Measurements from ENCODE around the gene FCN3. TPM values are rescaled to one million over a fixed set of nuclear protein-coding genes. Genes with fewer than 3 reads are reported as not detected.
A peak's percentile ranks its signal among the peaks of the same experiment; 100 is the strongest.

The FCN3 gene
- total RNA-seq, 3 donors from 2014 or later (not counting 1 experiment from before 2014, with no cell fraction given): not detected

DNA sequence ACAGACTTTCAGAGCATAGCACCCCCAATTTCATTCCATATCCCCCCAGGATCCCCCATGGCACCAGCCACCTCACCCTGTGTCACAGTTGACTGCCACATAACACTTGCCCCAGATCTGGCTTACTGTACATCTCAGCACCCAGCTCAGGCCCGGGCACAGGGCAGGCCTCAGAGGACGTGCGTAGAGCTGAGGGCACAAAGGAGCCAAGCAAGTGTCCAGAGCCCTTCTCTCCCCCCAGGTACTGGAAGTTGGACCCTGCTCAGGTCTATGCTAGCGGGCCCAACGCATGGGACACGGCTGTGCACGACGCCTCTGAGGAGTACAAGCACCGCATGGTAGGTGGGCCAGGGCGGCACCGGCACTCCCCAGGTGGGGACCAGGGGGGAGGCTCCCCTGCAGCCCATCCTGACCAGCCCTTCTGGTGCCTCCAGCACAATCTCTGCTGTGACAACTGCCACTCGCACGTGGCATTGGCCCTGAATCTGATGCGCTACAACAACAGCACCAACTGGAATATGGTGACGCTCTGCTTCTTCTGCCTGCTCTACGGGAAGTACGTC is 40.8 kb downstream of the FCN3 start:
- no peaks in the 10 kb centered on the region for H3K27me3 Mint-ChIP-seq (ENCODE audit: low read depth in 2 of 2)
- 96% methylated on average over 17 of the region's 17 CpGs for WGBS (ENCODE audit: insufficient coverage)
- no peaks in the 10 kb centered on the region for H3K9me3 ChIP-seq (ENCODE audit: control insufficient read depth, insufficient read depth, low read length)
- no peak for TF ChIP-seq CTCF (IDR thresholded peaks at IDR 0.05)
- H3K27ac ChIP-seq (ENCODE audit: low read length): no peak overlapping the region
- peaks cover 21% of the 10 kb centered on the region for H3K4me1 ChIP-seq (ENCODE audit: control insufficient read depth, insufficient read depth, low read length)
- peak overlapping the region in 1 of 2 donors; percentile 69 for H3K27ac Mint-ChIP-seq
- H3K9me3 Mint-ChIP-seq: no peaks in the 10 kb centered on the region
- no peak for DNase-seq
- H3K36me3 Mint-ChIP-seq: no peaks in the 10 kb centered on the region
- no peak overlapping the region for H3K4me3 Mint-ChIP-seq
- H3K27me3 ChIP-seq (ENCODE audit: control insufficient read depth, insufficient read depth, low read length): no peaks in the 10 kb centered on the region
- H3K4me1 Mint-ChIP-seq: peaks cover 23 to 33% of the 10 kb centered on the region in 2 donors
- ATAC-seq: no peak
- H3K36me3 ChIP-seq (ENCODE audit: control insufficient read depth, insufficient read depth, low read length): peaks cover 54% of the 10 kb centered on the region
- intact Hi-C loops (cut with micrococcal nuclease): loop anchor here (2.0 kb wide), 1 partner anchor 61 kb away; no protein-coding TSS in a partner anchor
- no peak overlapping the region for H3K4me3 ChIP-seq (ENCODE audit: low read length)

GRCh38 chr1:27332536-27333281 is 41.9 kb downstream of the FCN3 start:
- Mint-ChIP-seq H3K36me3 (no peaks in the 10 kb centered on the region), H3K27ac (peak overlapping the region; percentile 69 to 78), H3K27me3 (ENCODE audit: low read depth in 2 of 2) (no peaks in the 10 kb centered on the region), H3K4me1 (peaks cover 33 to 42% of the 10 kb centered on the region in 2 donors), H3K4me3 (peak overlapping the region; percentile 35), H3K9me3 (no peaks in the 10 kb centered on the region)
- Histone ChIP-seq H3K4me3 (ENCODE audit: low read length) (no peak overlapping the region), H3K9me3 (ENCODE audit: control insufficient read depth, insufficient read depth, low read length) (no peaks in the 10 kb centered on the region), H3K36me3 (ENCODE audit: control insufficient read depth, insufficient read depth, low read length) (peaks cover 61% of the 10 kb centered on the region), H3K27me3 (ENCODE audit: control insufficient read depth, insufficient read depth, low read length) (no peaks in the 10 kb centered on the region), H3K4me1 (ENCODE audit: control insufficient read depth, insufficient read depth, low read length) (peaks cover 21% of the 10 kb centered on the region), H3K27ac (ENCODE audit: low read length) (no peak overlapping the region)
- 66% methylated on average over 11 of the region's 11 CpGs for WGBS (ENCODE audit: insufficient coverage)
- peak; percentile 89 for TF ChIP-seq CTCF (IDR thresholded peaks at IDR 0.05)
- peak; percentile 65 to 82 for DNase-seq
- intact Hi-C loops (cut with micrococcal nuclease): loop anchor here (2.0 kb wide), 1 partner anchor 62 kb away; no protein-coding TSS in a partner anchor
- peak; percentile 82 to 96 (median 92) for ATAC-seq

DNA sequence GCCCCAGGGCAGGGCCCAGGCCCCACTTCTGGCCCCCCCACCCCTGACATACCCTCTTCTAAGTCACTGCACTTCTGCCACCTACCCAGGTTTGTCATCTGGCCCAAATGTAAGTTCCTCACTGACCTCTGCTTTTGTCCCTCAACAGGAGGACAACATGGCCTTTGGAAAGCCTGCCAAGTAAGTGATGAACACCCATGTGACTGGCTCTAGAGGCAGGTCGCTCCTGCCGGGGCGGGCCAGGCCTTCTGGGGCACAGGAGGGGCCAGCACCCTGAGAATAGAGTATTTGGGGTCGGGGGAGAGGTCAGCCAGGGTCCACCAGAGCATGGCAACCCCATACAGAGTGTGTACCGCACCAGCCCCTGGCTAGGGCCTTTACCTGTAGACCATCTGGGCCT is 42.7 kb downstream of the FCN3 start:
- no peak overlapping the region for H3K27ac ChIP-seq (ENCODE audit: low read length)
- H3K36me3 ChIP-seq (ENCODE audit: control insufficient read depth, insufficient read depth, low read length): peaks cover 63% of the 10 kb centered on the region
- 95% methylated on average over 5 of the region's 5 CpGs for WGBS (ENCODE audit: insufficient coverage)
- peaks cover 21% of the 10 kb centered on the region for H3K4me1 ChIP-seq (ENCODE audit: control insufficient read depth, insufficient read depth, low read length)
- H3K9me3 ChIP-seq (ENCODE audit: control insufficient read depth, insufficient read depth, low read length): no peaks in the 10 kb centered on the region
- intact Hi-C loops (cut with micrococcal nuclease): loop anchor here (2.0 kb wide), 1 partner anchor 63 kb away; no protein-coding TSS in a partner anchor
- Mint-ChIP-seq H3K27me3 (ENCODE audit: low read depth in 2 of 2) (no peaks in the 10 kb centered on the region), H3K36me3 (no peaks in the 10 kb centered on the region), H3K4me3 (peak overlapping the region; percentile 6), H3K4me1 (peaks cover 34 to 44% of the 10 kb centered on the region in 2 donors), H3K9me3 (no peaks in the 10 kb centered on the region), H3K27ac (peak overlapping the region; percentile 69 to 78)
- no peaks in the 10 kb centered on the region for H3K27me3 ChIP-seq (ENCODE audit: control insufficient read depth, insufficient read depth, low read length)
- ATAC-seq: no peak
- TF ChIP-seq CTCF (IDR thresholded peaks at IDR 0.05): no peak
- H3K4me3 ChIP-seq (ENCODE audit: low read length): no peak overlapping the region
- DNase-seq: no peak
